HL-60 (cell line): ENCODE measurements around the gene SNX5.

Experiments used
- DNase-seq, 2 experiments: peaks; one replicate each; pipeline ENCODE4 v3.0.0-alpha.2; 2010 to 2020; ENCODE audit warnings: low read depth in 1 of 2, low spot score in 1 of 2
- H3K27ac ChIP-seq: fragments of 250-450 bp; sonication (Bioruptor Pico); replicated peaks from 2 replicates; pipeline ENCODE4 v1.5.1; 2020; ENCODE audit warnings: mild to moderate bottlenecking, moderate library complexity
- H3K27me3 ChIP-seq: fragments of 250-450 bp; sonication (Bioruptor Pico); 2 replicates; pipeline ENCODE4 v1.5.1; 2021; ENCODE audit warnings: mild to moderate bottlenecking, moderate library complexity; ENCODE audit not compliant: insufficient read depth, poor library complexity, severe bottlenecking
- H3K4me3 ChIP-seq: replicated peaks from 2 replicates; pipeline ENCODE4 v1.5.1; 2011; ENCODE audit warnings: mild to moderate bottlenecking, control low read depth, low read length; ENCODE audit not compliant: insufficient read depth
- GABPA ChIP-seq: IDR thresholded peaks from 2 replicates; pipeline ENCODE4 v1.6.1; 2012; ENCODE audit warnings: low read depth
- POLR2AphosphoS5 ChIP-seq: IDR thresholded peaks from 2 replicates; pipeline ENCODE4 v1.6.1; 2012; ENCODE audit warnings: low read depth
- REST ChIP-seq: IDR thresholded peaks from 2 replicates; pipeline ENCODE4 v1.6.1; 2012; ENCODE audit warnings: low read depth; ENCODE audit not compliant: insufficient replicate concordance
- SPI1 ChIP-seq: IDR thresholded peaks from 2 replicates; pipeline ENCODE4 v1.6.1; 2012; ENCODE audit warnings: low read depth, mild to moderate bottlenecking, borderline replicate concordance
- TF ChIP-seq, protein P1 (sequence below): IDR thresholded peaks from one replicate; pipeline ENCODE4 v1.5.1; 2011; ENCODE audit warnings: low read length, control low read depth, inconsistent platforms; ENCODE audit not compliant: insufficient read depth

SNX5 gene

DNA sequence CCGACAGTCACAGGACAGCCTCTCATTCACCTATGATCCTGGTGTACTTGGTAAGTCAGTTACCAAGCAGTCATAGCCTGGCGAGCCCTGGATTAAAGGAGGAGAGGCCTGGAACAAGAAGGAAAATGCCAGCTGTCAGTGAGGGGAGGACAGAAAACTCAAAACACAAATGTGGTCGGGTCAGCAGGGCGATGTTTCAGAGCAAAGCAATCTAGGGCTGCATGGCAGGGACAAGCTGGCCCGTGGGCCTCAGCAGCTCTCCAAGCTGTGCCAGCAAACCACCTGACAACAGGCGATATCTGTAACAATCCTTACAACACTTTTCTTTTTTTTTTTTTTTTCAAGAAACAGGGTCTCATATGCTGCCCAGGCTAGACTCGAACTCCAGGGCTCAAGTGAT, 40.5 kb upstream of the SNX5 start:
- H3K27ac ChIP-seq = no peak overlapping the region
- no peaks in the 10 kb centered on the region for H3K27me3 ChIP-seq
- no peak overlapping the region for H3K4me3 ChIP-seq
- no peak for DNase-seq
- TF ChIP-seq SPI1 (no peak), GABPA (no peak), REST (no peak), POLR2AphosphoS5 (no peak)
- TF ChIP-seq, protein P1, sequence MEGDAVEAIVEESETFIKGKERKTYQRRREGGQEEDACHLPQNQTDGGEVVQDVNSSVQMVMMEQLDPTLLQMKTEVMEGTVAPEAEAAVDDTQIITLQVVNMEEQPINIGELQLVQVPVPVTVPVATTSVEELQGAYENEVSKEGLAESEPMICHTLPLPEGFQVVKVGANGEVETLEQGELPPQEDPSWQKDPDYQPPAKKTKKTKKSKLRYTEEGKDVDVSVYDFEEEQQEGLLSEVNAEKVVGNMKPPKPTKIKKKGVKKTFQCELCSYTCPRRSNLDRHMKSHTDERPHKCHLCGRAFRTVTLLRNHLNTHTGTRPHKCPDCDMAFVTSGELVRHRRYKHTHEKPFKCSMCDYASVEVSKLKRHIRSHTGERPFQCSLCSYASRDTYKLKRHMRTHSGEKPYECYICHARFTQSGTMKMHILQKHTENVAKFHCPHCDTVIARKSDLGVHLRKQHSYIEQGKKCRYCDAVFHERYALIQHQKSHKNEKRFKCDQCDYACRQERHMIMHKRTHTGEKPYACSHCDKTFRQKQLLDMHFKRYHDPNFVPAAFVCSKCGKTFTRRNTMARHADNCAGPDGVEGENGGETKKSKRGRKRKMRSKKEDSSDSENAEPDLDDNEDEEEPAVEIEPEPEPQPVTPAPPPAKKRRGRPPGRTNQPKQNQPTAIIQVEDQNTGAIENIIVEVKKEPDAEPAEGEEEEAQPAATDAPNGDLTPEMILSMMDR = no peak

DNA sequence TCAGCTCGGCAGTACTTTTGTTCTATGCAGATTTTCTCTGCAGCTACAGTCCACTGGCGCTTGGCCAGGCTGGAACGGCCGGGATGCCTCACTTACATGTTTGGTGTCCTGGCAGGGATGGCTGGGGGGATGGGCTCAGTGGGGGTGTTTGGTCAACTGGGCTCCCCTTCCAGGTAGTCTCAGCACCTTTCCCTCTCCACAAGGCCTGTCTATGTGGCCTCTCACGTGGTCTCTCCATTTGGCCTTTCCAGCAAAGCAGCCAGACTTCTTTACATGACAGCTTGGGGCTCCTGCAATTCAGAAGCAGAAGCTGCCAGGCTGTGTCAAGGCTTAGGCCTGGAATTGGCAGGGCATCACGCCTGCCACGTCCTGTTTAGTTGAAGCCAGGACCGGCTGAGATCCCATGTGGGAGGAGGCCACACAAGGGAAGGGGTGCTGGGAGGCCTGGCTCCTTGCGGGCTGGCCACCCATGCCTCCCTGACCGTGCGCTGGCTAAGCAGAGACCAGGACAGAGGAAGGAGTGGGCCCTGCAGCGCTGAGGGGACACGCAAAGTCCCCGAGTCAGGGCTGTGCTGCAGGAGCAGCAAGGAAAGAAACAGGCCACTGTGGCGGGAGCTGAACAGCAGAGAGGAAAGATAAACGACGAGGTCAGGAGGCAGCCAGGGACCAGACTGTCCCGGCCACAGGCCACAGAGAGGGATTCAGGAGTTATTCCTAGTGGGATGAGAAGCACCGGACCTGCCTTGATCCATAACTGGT, 39.1 kb upstream of the SNX5 start:
- H3K27me3 ChIP-seq = no peaks in the 10 kb centered on the region
- DNase-seq = no peak
- no peak overlapping the region for H3K4me3 ChIP-seq
- TF ChIP-seq, protein P1 = no peak
- TF ChIP-seq REST = no peak
- TF ChIP-seq SPI1 = no peak
- TF ChIP-seq GABPA = no peak
- no peak for TF ChIP-seq POLR2AphosphoS5
- H3K27ac ChIP-seq = no peak overlapping the region

DNA sequence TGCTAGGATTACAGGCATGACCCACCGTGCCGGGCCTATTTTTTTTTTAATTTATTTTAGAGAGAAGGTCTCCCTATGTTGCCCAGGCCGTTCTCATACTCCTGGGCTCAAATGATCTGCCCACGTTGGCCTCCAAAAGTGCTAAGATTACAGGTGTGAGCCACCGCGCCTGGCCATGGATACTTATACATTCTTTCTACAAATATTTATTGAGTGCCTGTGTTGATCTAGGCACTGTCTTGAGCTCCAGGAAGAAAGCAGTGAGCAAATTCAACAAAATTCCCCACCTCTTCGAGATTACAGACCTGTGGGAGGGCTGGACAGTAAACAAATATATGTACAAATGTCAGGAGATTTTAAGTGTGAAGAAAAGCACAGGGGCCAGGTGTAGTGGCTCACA, 38.1 kb upstream of the SNX5 start:
- H3K4me3 ChIP-seq = no peak overlapping the region
- H3K27ac ChIP-seq = no peak overlapping the region
- TF ChIP-seq REST (no peak), GABPA (no peak), SPI1 (no peak), POLR2AphosphoS5 (no peak)
- TF ChIP-seq, protein P1 = no peak
- no peaks in the 10 kb centered on the region for H3K27me3 ChIP-seq
- DNase-seq = no peak
